Measurements from ENCODE around the gene CDH24. TPM values are rescaled to one million over a fixed set of nuclear protein-coding genes. Genes with fewer than 3 reads are reported as not detected.

The CDH24 gene
- polyA plus RNA-seq, 1 donor (not counting 4 experiments of a cell fraction or from before 2014, with no cell fraction given) = 3.9 TPM

GRCh38 chr14:23101213-23101970 is 44.1 kb upstream of the CDH24 start:
- Histone ChIP-seq H3K79me2 (ENCODE audit: control insufficient read depth, insufficient read depth, low read length) (peaks cover 31% of the 10 kb centered on the region), H3K4me2 (ENCODE audit: control insufficient read depth, extremely low read depth, insufficient read depth, low read depth, low read length) (no peak overlapping the region), H3K9me1 (ENCODE audit: control insufficient read depth, extremely low read depth, insufficient read depth, low read length) (peaks cover 4% of the 10 kb centered on the region), H3K9me3 (ENCODE audit: control insufficient read depth, low read depth, low read length) (no peaks in the 10 kb centered on the region), H4K20me1 (ENCODE audit: control insufficient read depth, extremely low read depth, insufficient read depth, low read length) (peaks cover 9% of the 10 kb centered on the region), H2AFZ (ENCODE audit: control insufficient read depth, low read length) (no peak overlapping the region), H3K27ac (ENCODE audit: control insufficient read depth, insufficient read depth, low read length) (no peak overlapping the region), H3K36me3 (ENCODE audit: control insufficient read depth in 2 of 2, extremely low read depth in 1 of 2, insufficient read depth in 2 of 2, low read length in 2 of 2) (peaks cover 5 to 17% of the 10 kb centered on the region in 2 experiments), H3K4me3 (ENCODE audit: control insufficient read depth in 2 of 3, extremely low read depth in 1 of 3, insufficient read depth in 2 of 3, low read depth in 1 of 3, low read length in 3 of 3) (no peak overlapping the region), H3K9ac (ENCODE audit: control insufficient read depth, extremely low read depth, insufficient read depth, low read length) (no peak overlapping the region), H3K4me1 (ENCODE audit: control insufficient read depth, extremely low read depth, insufficient read depth, low read length) (peaks cover 12% of the 10 kb centered on the region), H3K27me3 (ENCODE audit: control insufficient read depth, extremely low read depth, insufficient read depth, low read length) (no peaks in the 10 kb centered on the region)
- no peak for TF ChIP-seq CTCF (optimal IDR thresholded peaks at IDR 0.05 in 1 of 3, IDR thresholded peaks at IDR 0.05 in 1 of 3, conservative IDR thresholded peaks at IDR 0.05 in 1 of 3; ENCODE audit: extremely low read depth in 1 of 3, insufficient read depth in 2 of 3, low read length in 3 of 3)
- TF ChIP-seq EZH2 (IDR thresholded peaks at IDR 0.05; ENCODE audit: low read length) = no peak
- no peak for DNase-seq (ENCODE audit: low read depth, low spot score)
- no peak for FAIRE-seq
- dilution Hi-C loops (cut with MboI; ENCODE audit: extremely low pct_ligation_motif_present, low sequenced_read_pairs) = no loop called here

- dilution Hi-C loops (cut with MboI; ENCODE audit: extremely low pct_ligation_motif_present, low sequenced_read_pairs) = no loop called here
- Histone ChIP-seq H3K79me2 (ENCODE audit: control insufficient read depth, insufficient read depth, low read length) (peaks cover 46% of the 10 kb centered on the region), H2AFZ (ENCODE audit: control insufficient read depth, low read length) (no peak overlapping the region), H3K27ac (ENCODE audit: control insufficient read depth, insufficient read depth, low read length) (no peak overlapping the region), H3K9ac (ENCODE audit: control insufficient read depth, extremely low read depth, insufficient read depth, low read length) (no peak overlapping the region), H3K4me2 (ENCODE audit: control insufficient read depth, extremely low read depth, insufficient read depth, low read depth, low read length) (no peak overlapping the region), H3K9me3 (ENCODE audit: control insufficient read depth, low read depth, low read length) (no peaks in the 10 kb centered on the region), H3K27me3 (ENCODE audit: control insufficient read depth, extremely low read depth, insufficient read depth, low read length) (no peaks in the 10 kb centered on the region), H3K9me1 (ENCODE audit: control insufficient read depth, extremely low read depth, insufficient read depth, low read length) (peaks cover 4% of the 10 kb centered on the region), H3K4me1 (ENCODE audit: control insufficient read depth, extremely low read depth, insufficient read depth, low read length) (peaks cover 12% of the 10 kb centered on the region), H3K36me3 (ENCODE audit: control insufficient read depth in 2 of 2, extremely low read depth in 1 of 2, insufficient read depth in 2 of 2, low read length in 2 of 2) (peaks cover 5 to 17% of the 10 kb centered on the region in 2 experiments), H4K20me1 (ENCODE audit: control insufficient read depth, extremely low read depth, insufficient read depth, low read length) (peaks cover 11% of the 10 kb centered on the region), H3K4me3 (ENCODE audit: control insufficient read depth in 2 of 3, extremely low read depth in 1 of 3, insufficient read depth in 2 of 3, low read depth in 1 of 3, low read length in 3 of 3) (no peak overlapping the region)
- no peak for TF ChIP-seq EZH2 (IDR thresholded peaks at IDR 0.05; ENCODE audit: low read length)
- TF ChIP-seq CTCF (optimal IDR thresholded peaks at IDR 0.05 in 1 of 3, IDR thresholded peaks at IDR 0.05 in 1 of 3, conservative IDR thresholded peaks at IDR 0.05 in 1 of 3; ENCODE audit: extremely low read depth in 1 of 3, insufficient read depth in 2 of 3, low read length in 3 of 3) = no peak
- FAIRE-seq (no peak), DNase-seq (ENCODE audit: low read depth, low spot score) (no peak)
Measured at GRCh38 chr14:23099212-23099861, 42.0 kb upstream of the CDH24 start.
